RPMI7951 (cell line): ENCODE results near the gene KRTAP5-11. TPM values are rescaled to one million over a fixed set of nuclear protein-coding genes. Genes with fewer than 3 reads are reported as not detected.

Experiments used
- total RNA-seq: library from RNA; depleted of rRNA; stranded (reverse); fragments of >200 nt; shearing (Covaris generic); gene quantifications from 2 replicates; pipeline ENCODE4 v1.2.3, GENCODE V29; 2014; rRNA removed

KRTAP5-11 gene
- total RNA-seq, 1 experiment from 2014 or later: not detected

Other genes with a start within 250 kb of the KRTAP5-11 start
- 24.1 and 24.4 TPM in 2 replicates for gene DHCR7, start 134.5 kb downstream of the KRTAP5-11 start, total RNA-seq
- gene NADSYN1, start 129.7 kb downstream of the KRTAP5-11 start, total RNA-seq: 29.0 and 36.9 TPM in 2 replicates
- not detected in 2 replicates for gene KRTAP5-7, start 55.6 kb downstream of the KRTAP5-11 start, total RNA-seq
- gene KRTAP5-8, start 44.9 kb downstream of the KRTAP5-11 start, total RNA-seq: not detected in 2 replicates
- gene KRTAP5-9, start 34.5 kb downstream of the KRTAP5-11 start, total RNA-seq: not detected in 2 replicates
- not detected in 2 replicates for gene KRTAP5-10, start 17.3 kb downstream of the KRTAP5-11 start, total RNA-seq